NOMO-1 treated with DMSO at 0.1 percent for 48 hours (cell line): ENCODE measurements around the gene GRIK2.

Source experiments
- DNase-seq: peaks from one replicate; lab custom pipeline; 2025; ENCODE audit not compliant: unreplicated experiment; lab: John Stamatoyannopoulos, UW

Gene GRIK2

GRCh38 chr6:101537753-101538316 is 144.3 kb downstream of the GRIK2 start:
- DNase-seq, result no peak

DNA sequence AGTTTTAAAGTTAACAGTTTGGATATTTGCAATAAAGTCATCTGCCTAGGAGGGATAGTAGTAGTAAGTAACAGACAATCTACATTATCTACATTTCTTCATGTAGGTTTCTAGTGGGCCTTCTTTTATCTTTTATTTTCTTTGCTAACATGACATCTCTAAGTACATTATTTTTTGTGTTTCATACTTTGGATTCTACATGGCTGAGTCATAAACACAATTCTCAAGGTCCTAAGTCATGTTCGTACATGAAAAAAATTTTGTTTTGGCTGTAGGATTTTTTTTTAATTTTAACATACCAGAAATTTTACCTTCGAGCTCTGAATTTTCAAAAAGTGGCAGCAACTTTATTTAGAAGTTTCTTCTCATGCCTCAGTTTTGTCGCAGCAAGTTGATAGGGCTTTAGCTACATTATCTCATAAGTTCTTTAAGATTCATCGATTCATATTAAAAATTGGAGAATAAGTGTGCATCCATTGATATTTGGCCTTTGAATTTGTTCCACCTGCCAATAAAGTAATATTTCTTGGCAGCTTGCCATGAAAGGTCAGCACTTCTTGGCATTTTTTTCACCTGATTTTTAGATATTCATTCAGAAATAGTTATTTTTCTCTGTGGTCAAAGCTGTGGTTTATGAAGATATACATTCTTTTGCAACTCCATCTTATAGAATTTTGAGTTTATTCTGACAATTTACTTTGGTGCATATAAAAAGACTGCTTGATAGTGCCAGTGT is 146.2 kb downstream of the GRIK2 start:
- no peak for DNase-seq

- no peak for DNase-seq
These were observed 148.4 kb downstream of the GRIK2 start for GRCh38 chr6:101541894-101542293.

- no peak for DNase-seq
These were observed 150.3 kb downstream of the GRIK2 start for GRCh38 chr6:101543796-101544195.

DNA sequence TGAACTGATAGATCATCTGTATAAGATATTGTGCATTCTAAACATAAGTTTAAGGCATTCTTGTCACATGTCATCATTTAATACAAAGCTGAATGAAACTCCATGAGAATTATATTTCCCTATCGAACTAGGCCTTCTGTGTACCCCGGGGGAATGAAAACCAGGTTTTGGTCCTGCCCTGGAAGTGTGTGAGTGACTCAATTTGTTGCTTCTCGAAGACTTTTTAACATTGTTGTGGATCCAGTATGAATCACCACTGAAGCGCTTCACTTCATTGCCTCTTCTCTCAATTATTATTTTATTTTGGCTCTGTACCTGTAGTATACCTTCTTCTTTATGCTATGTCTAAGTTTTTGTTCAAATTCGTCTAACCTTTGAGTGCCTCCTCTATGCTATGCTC is 150.8 kb downstream of the GRIK2 start:
- no peak for DNase-seq

GRCh38 chr6:101545191-101545590 is 151.7 kb downstream of the GRIK2 start:
- DNase-seq, result no peak

GRCh38 chr6:101550451-101550850 is 156.9 kb downstream of the GRIK2 start:
- no peak for DNase-seq

- DNase-seq, result no peak
These were observed 160.7 kb downstream of the GRIK2 start for GRCh38 chr6:101554231-101554630.

DNA sequence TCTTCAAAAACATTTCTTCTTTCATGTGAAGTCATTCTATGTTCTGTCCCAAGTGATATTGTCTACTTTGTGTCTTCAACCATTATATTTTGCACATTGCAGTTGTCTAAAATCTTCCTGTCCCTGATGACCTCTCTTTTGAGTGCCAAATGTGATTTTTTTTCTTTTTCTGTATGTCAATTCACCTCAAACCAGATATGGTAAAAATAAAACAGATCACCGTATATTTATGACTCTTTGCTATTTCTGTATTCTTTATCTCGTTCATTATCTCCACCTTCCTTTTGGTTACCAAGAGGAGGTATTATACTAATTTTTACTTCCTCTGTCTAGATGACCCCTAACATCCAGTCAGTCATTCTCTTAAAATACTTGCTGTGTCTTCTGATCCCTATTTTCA is 165.2 kb downstream of the GRIK2 start:
- no peak for DNase-seq

DNA sequence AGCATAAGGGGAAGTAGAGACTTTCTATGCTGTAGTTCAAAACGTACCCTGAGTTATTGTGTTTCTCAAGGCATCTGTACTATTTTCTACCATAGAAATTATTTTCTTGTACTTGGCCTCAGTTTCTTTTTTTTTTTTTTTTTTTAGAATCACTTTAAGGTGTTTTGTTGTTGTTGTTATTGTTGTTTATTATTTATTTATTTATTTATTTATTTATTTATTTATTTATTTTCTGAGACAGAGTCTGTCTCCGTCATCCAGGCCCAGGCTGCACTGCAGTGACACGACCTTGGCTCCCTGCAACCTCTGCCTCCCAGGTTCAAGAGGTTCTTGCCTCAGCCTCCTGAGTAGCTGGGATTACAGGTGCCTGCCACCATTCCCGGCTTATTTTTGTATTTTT is 179.1 kb downstream of the GRIK2 start:
- DNase-seq, result no peak

DNA sequence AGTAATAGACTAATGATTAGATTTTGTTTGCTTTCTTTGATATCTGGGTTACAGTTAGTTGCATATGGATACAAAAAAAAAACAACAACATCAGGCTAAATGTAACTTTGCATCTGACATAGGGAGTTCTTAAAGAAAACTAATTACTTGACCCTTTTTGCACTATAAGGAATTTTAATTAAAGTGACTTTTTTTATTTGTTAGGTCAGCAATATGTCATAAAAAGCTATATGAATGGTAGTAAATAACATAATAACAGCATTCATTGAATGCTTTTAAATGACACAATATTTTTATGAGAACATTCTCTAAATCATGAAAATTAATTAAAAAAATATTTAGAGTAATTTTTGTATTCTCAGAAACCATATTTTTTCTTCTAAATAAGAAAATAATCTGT is 183.6 kb downstream of the GRIK2 start:
- DNase-seq, result no peak

DNA sequence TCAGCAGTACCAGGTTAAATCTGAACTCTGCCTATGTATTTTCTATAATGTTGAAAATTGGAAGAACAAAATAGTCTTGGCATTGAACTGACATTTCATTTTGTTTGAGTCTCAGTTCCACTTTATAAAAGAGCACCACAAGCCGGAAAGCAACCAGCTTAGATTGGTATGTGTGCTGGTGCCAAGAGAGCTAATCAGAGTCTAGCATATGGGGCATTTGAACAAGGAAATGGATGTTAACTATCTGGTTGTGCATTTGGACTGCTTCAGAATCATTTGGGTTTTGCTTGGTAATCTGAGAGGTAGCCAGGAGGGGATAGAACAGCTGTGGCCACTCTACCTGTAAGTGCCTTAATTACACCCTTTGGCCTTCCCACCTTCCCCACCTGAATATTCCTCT is 184.8 kb downstream of the GRIK2 start:
- DNase-seq, result no peak

DNA sequence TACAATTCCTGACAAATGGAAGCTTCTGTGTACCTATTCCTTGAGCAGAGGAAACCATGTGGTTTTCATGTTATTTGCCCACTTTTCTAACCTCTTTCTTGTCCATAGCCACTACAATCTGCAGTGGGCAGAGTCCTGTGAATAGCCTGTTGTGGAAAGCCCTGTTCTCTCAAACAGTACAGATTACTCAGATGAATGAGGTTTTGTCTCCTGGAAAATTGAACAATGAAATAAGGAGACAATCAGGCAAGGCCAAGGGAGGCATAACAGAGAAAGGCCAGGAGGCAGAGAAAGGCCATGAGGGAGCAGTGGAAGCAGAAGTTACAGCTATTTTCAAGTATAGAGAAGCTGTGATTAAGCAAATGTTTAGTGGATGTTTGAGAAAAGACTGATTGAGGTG is 189.3 kb downstream of the GRIK2 start:
- DNase-seq, result no peak

DNA sequence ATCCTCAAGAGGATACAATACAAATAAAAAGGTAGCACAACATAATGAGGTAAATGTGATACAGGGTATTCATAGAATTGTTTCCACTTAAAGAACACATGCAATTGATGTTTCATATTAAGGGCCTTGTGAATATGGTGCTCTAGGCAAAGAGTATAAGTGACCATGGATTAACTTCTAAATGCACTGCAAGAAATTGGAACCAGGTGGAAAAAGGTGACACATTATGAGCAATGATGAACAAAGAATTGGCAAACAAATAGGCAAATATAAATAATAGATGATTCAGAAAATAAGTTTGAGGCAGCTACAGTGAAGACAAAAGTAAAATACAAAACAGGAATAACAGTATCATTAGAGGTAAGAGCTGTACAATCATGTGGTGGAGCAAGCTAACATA is 192.0 kb downstream of the GRIK2 start:
- DNase-seq, result no peak

- DNase-seq, result no peak
These were observed 194.8 kb downstream of the GRIK2 start for GRCh38 chr6:101588343-101588742.

DNA sequence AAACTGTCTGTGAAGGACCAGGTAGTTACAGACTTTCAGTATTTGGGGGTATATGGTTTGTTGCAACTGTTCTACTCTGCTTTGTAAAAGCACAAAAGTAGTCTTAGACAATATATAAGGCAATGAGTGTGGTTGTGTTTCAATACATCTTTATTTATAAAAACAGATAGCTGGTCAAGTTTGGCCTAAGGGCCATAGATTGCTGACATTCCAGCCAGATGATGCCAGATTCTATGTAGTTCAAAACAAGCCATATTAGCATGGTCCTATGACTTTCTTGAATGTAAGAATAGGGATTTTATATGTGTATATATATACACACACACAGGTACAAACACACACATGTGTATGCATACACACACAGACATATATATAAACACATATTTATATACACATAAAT is 201.8 kb downstream of the GRIK2 start:
- DNase-seq, result no peak

- DNase-seq, result no peak
These were observed 204.2 kb downstream of the GRIK2 start for GRCh38 chr6:101597693-101598092.

DNA sequence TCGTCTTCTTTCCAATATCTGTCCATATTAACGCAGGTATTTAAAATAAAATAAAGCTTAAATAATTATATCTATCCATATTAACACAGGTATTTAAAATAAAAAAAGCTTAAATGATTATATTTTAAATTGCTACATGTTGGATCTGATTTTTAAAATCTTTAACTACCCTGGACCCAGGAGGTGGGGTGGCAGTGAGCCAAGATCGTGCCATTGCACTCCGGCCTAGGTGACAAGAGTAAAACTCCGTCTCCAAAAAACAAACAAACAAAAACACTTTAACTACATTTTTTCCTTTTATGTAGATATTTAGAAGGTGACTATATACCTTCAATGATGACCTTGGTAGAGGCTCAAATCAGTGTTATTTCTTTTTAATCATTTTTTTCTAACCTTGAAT is 211.9 kb downstream of the GRIK2 start:
- DNase-seq, result no peak

DNA sequence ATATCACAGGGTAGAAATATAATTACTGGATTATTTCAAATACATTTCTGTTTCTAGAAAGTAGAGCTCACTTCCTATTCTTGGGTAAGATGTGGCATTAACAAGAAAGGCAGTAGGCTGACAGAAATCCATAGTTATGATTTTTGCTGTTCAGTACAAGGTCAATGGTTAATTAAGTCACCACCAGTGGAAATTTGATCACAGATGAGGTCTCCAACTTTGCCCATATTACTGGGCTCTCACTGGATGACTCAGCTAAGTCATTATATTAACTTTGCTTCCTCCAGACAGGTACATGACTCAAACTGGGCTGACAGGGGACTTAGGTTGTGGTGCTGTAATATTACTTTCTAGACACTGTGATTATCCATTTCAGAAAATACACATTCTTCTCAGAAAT is 212.4 kb downstream of the GRIK2 start:
- no peak for DNase-seq

DNA sequence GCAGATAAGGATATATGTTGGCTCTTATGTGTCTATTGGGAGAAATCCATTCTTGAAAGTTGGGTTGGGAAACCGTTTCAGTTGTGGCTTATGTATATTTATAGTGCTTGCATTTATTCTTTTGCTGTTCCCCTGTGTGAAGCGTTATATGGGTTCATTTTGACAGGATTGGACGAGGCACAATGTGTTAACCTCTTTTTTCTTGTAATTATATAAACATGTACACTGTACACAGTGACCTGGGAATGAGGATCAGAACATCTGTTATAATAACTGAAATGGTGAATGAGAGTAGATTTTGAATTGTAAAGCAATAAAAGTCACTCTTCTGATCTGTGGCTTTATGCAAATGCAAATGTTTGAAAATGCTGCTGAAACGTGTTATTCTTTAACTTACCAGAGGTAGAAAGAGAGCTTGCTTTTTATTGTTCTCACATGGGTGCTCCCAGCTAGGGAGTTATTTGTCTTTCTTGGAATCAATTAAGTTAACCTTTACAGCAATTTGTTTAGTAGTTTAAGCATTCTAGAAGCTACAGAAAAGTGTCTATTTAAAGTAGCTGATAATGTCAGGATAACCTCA is 213.7 kb downstream of the GRIK2 start:
- no peak for DNase-seq

DNA sequence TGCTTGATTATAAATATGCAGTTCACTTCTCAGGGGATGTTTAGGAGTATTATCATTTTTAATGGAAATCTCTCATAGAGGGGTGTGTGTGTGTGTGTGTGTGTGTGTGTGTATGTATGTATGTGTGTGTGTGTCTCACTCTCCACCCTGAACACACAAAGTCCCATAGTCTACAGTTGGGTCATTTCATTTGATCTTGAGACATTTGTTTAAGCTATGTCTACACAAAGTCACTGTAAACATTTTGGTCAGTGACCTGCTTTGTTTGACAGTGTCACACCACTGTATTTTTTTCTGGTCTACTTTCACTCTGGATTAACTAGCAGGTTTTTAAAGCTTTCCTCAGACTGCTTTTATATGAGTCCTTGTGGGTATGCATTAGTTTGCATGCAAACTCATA is 215.2 kb downstream of the GRIK2 start:
- no peak for DNase-seq

DNA sequence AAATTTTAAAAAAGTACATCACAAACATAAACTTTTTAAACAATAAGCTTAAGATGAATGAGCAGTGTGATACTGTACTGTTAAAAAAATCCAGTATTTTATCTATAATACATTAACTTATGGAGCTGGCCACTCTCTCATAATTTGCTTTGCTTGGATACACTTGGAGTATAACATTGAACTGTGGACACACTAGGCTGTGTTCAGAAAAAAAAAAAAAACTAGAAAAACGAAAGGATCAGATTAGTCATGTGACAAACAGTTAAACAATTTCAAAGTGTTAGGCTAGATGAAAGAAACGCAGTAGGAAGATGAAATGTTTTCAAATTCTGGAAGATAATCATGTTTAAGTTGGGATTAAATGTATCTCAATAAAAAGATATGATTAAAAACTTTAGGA is 220.0 kb downstream of the GRIK2 start:
- DNase-seq, result no peak

- DNase-seq, result no peak
These were observed 221.3 kb downstream of the GRIK2 start for GRCh38 chr6:101614774-101615173.
